NOMO-1 treated with DMSO at 0.1 percent for 48 hours (cell line): ENCODE data around the gene SNTG2.
"Not testable (repeated sequence)": the region's sequence is repeated elsewhere in the genome, so short reads cannot be mapped to it uniquely, and the experiment has no call there.

Source experiments
- DNase-seq: peaks from one replicate; lab custom pipeline; 2025; ENCODE audit not compliant: unreplicated experiment; lab: John Stamatoyannopoulos, UW

SNTG2 gene

GRCh38 chr2:1353543-1353942, 402.9 kb downstream of the SNTG2 start:
- DNase-seq, result no peak

- DNase-seq, result no peak
These were observed 409.5 kb downstream of the SNTG2 start for GRCh38 chr2:1360144-1360543.

- DNase-seq, result no peak
These were observed 410.1 kb downstream of the SNTG2 start for GRCh38 chr2:1360557-1361250.

- DNase-seq, result no peak
These were observed 412.7 kb downstream of the SNTG2 start for GRCh38 chr2:1363367-1363766.

- no peak for DNase-seq
These were observed 416.0 kb downstream of the SNTG2 start for GRCh38 chr2:1366546-1367134.

GRCh38 chr2:1367601-1368000, 417.0 kb downstream of the SNTG2 start:
- DNase-seq, result no peak

GRCh38 chr2:1369905-1370304, 419.3 kb downstream of the SNTG2 start:
- DNase-seq, result no peak

- DNase-seq, result no peak
These were observed 419.8 kb downstream of the SNTG2 start for GRCh38 chr2:1370461-1370860.

GRCh38 chr2:1371082-1371481, 420.4 kb downstream of the SNTG2 start:
- no peak for DNase-seq

- DNase-seq, result no peak
These were observed 423.2 kb downstream of the SNTG2 start for GRCh38 chr2:1373830-1374229.

- no peak for DNase-seq
These were observed 423.6 kb downstream of the SNTG2 start for GRCh38 chr2:1374287-1374686.

GRCh38 chr2:1375794-1376193, 425.1 kb downstream of the SNTG2 start:
- no peak for DNase-seq

- no peak for DNase-seq
These were observed 426.8 kb downstream of the SNTG2 start for GRCh38 chr2:1377473-1377872.

GRCh38 chr2:1378456-1379150, 428.0 kb downstream of the SNTG2 start:
- DNase-seq, result no peak

GRCh38 chr2:1381644-1382043, 431.0 kb downstream of the SNTG2 start:
- DNase-seq, result no peak

GRCh38 chr2:1387954-1388725, 437.5 kb downstream of the SNTG2 start:
- not testable (repeated sequence) for DNase-seq

- not testable (repeated sequence) for DNase-seq
These were observed 439.5 kb downstream of the SNTG2 start for GRCh38 chr2:1390118-1390517.

GRCh38 chr2:1393321-1393720, 442.7 kb downstream of the SNTG2 start:
- DNase-seq, result no peak

- DNase-seq, result no peak
These were observed 444.2 kb downstream of the SNTG2 start for GRCh38 chr2:1394709-1395408.

- no peak for DNase-seq
These were observed 446.7 kb downstream of the SNTG2 start for GRCh38 chr2:1397350-1397749.

GRCh38 chr2:1398191-1398590, 447.5 kb downstream of the SNTG2 start:
- no peak for DNase-seq
